Liver (tissue), 3 donors: ENCODE measurements around the gene ZNF316.

Experiments
- GABPA ChIP-seq, 2 donors: IDR thresholded peaks in 1 of 2; conservative IDR thresholded peaks in 1 of 2; 2 replicates each; pipeline ENCODE4 v1.6.1; 2016; ENCODE audit warnings: antibody characterized with exemption in 2 of 2, mild to moderate bottlenecking in 1 of 2, moderate library complexity in 1 of 2
- SP1 ChIP-seq: IDR thresholded peaks from 2 replicates; pipeline ENCODE4 v1.6.1; 2018; ENCODE audit warnings: antibody characterized with exemption, mild to moderate bottlenecking
- TAF1 ChIP-seq: conservative IDR thresholded peaks from 2 replicates; pipeline ENCODE4 v1.6.1; 2016; ENCODE audit warnings: antibody characterized with exemption, mild to moderate bottlenecking
- TF ChIP-seq, protein P1 (sequence below): fragments of 150-350 bp; IDR thresholded peaks from 2 replicates; pipeline ENCODE4 v1.5.1; 2017; ENCODE audit warnings: improper control_type of control experiment, low read depth, low read length; ENCODE audit not compliant: missing input control
- donor health status: healthy.
- donor health status: healthy.

DNA sequence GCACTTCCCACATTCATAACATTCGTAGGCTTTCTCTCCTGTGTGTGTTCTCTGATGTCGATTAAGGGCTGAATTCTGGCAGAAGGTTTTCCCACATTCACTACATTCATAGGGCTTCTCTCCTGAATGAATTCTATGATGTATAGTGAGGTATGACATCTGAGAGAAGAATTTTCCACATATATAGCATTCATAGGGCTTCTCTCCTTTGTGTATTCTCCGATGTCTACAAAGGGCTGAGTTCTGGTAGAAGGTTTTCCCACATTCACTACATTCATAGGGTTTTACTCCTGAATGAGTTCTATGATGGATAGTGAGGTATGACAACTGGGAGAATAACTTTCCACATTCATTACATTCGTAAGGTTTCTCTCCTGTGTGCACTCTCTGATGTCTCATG lies 54.0 kb downstream of the ZNF316 start:
- TF ChIP-seq, protein P1, sequence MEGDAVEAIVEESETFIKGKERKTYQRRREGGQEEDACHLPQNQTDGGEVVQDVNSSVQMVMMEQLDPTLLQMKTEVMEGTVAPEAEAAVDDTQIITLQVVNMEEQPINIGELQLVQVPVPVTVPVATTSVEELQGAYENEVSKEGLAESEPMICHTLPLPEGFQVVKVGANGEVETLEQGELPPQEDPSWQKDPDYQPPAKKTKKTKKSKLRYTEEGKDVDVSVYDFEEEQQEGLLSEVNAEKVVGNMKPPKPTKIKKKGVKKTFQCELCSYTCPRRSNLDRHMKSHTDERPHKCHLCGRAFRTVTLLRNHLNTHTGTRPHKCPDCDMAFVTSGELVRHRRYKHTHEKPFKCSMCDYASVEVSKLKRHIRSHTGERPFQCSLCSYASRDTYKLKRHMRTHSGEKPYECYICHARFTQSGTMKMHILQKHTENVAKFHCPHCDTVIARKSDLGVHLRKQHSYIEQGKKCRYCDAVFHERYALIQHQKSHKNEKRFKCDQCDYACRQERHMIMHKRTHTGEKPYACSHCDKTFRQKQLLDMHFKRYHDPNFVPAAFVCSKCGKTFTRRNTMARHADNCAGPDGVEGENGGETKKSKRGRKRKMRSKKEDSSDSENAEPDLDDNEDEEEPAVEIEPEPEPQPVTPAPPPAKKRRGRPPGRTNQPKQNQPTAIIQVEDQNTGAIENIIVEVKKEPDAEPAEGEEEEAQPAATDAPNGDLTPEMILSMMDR, result no peak
- no peak for TF ChIP-seq TAF1
- TF ChIP-seq SP1, result no peak
- TF ChIP-seq GABPA (IDR thresholded peaks at IDR 0.05 in 1 of 2, conservative IDR thresholded peaks at IDR 0.05 in 1 of 2), result no peak
